SK-N-SH (cell line): ENCODE results near the gene PCYT2. TPM values are rescaled to one million over a fixed set of nuclear protein-coding genes. Genes with fewer than 3 reads are reported as not detected.

Experiments used
- CTCF ChIA-PET: fragments of 300-600, 350-600 bp; formaldehyde crosslinking; extraction: SDS; loops from one replicate; lab custom pipeline; 2021; lab: Yijun Ruan, JAX
- POLR2A ChIA-PET: fragments of 350-600 bp; sonication (Branson Sonifier 250); formaldehyde crosslinking; extraction: SDS; loops from one replicate; lab custom pipeline; 2020; ENCODE audit warnings: antibody characterized with exemption, inconsistent platforms; lab: Yijun Ruan, JAX
- DNase-seq: peaks from one replicate; pipeline ENCODE4 v3.0.0; 2012
- H2AFZ ChIP-seq: fragments of 200-600 bp; sonication (generic); 2 replicates; pipeline ENCODE4 v1.8.1; 2016; ENCODE audit warnings: antibody characterized with exemption, mild to moderate bottlenecking, low read depth
- H3F3A ChIP-seq: fragments of 200-600 bp; sonication (generic); replicated peaks from 2 replicates; pipeline ENCODE3; 2016; ENCODE audit warnings: antibody characterized with exemption, mild to moderate bottlenecking; ENCODE audit not compliant: insufficient read depth
- H3K27ac ChIP-seq, 2 experiments: fragments of 200-500 bp in 1 of 2; fragments of 200-600 bp in 1 of 2; sonication (Bioruptor generic) in 1 of 2; sonication (generic), shearing (Covaris generic) in 1 of 2; 2 replicates each; pipeline versions ENCODE4 v1.5.1 to v1.6.1; 2014 to 2016; ENCODE audit warnings: low read depth in 2 of 2, inconsistent platforms in 1 of 2, low read length in 1 of 2, mild to moderate bottlenecking in 1 of 2, mixed read lengths in 1 of 2
- H3K27me3 ChIP-seq: fragments of 200-600 bp; sonication (generic), shearing (Covaris generic); 2 replicates; pipeline ENCODE4 v1.6.1; 2016; ENCODE audit warnings: mixed run types; ENCODE audit not compliant: insufficient read depth
- H3K36me3 ChIP-seq, 2 experiments: fragments of 200-500 bp in 1 of 2; fragments of 200-600 bp in 1 of 2; sonication (Bioruptor generic) in 1 of 2; sonication (generic) in 1 of 2; replicated peaks in 1 of 2; 2 replicates each; pipeline versions ENCODE3 to v1.5.1; 2014 to 2016; ENCODE audit warnings: low read length in 1 of 2, mild to moderate bottlenecking in 1 of 2; ENCODE audit not compliant: insufficient read depth in 2 of 2, control insufficient read depth in 1 of 2
- H3K4me1 ChIP-seq, 2 experiments: fragments of 200-500 bp in 1 of 2; fragments of 200-600 bp in 1 of 2; sonication (Bioruptor generic) in 1 of 2; sonication (generic), shearing (Covaris generic) in 1 of 2; 2 replicates each; pipeline versions ENCODE4 v1.5.1 to v1.6.1; 2014 to 2016; ENCODE audit warnings: low read depth in 1 of 2, low read length in 1 of 2, mixed run types in 1 of 2; ENCODE audit not compliant: insufficient read depth in 2 of 2, control insufficient read depth in 1 of 2
- H3K4me2 ChIP-seq: fragments of 200-600 bp; sonication (generic), shearing (Covaris generic); 2 replicates; pipeline ENCODE4 v1.6.1; 2017; ENCODE audit warnings: mixed run types
- H3K4me3 ChIP-seq, 2 experiments: fragments of 200-500 bp in 1 of 2; fragments of 200-600 bp in 1 of 2; sonication (Bioruptor generic) in 1 of 2; sonication (generic), shearing (Covaris generic) in 1 of 2; 2 replicates each; pipeline versions ENCODE4 v1.5.1 to v1.8.1; 2014 to 2016; ENCODE audit warnings: low read depth in 2 of 2, inconsistent platforms in 1 of 2, low read length in 1 of 2, mild to moderate bottlenecking in 1 of 2, mixed read lengths in 1 of 2, moderate library complexity in 1 of 2
- H3K79me2 ChIP-seq: fragments of 200-600 bp; sonication (generic); 2 replicates; pipeline ENCODE4 v1.8.1; 2017; ENCODE audit warnings: mild to moderate bottlenecking; ENCODE audit not compliant: insufficient read depth
- H3K9ac ChIP-seq: fragments of 200-600 bp; sonication (generic); 2 replicates; pipeline ENCODE4 v1.6.1; 2017; ENCODE audit warnings: mixed run types
- H3K9me2 ChIP-seq: fragments of 200-600 bp; sonication (generic); 2 replicates; pipeline ENCODE4 v1.6.1; 2017; ENCODE audit warnings: mixed run types
- H3K9me3 ChIP-seq: fragments of 200-600 bp; sonication (generic); 2 replicates; pipeline ENCODE4 v1.6.1; 2017; ENCODE audit warnings: mixed run types, mild to moderate bottlenecking, moderate library complexity
- H4K20me1 ChIP-seq: fragments of 200-600 bp; sonication (generic); 2 replicates; pipeline ENCODE4 v1.6.1; 2017; ENCODE audit warnings: mild to moderate bottlenecking, mixed run types; ENCODE audit not compliant: insufficient read depth
- ELF1 ChIP-seq: IDR thresholded peaks from 2 replicates; pipeline ENCODE4 v1.4.0; 2012
- FOSL2 ChIP-seq: IDR thresholded peaks from 2 replicates; pipeline ENCODE4 v1.4.0; 2012; ENCODE audit warnings: low read depth, mild to moderate bottlenecking, moderate library complexity, borderline replicate concordance
- FOXM1 ChIP-seq: IDR thresholded peaks from 2 replicates; pipeline ENCODE4 v1.4.0; 2012; ENCODE audit warnings: low read depth, mild to moderate bottlenecking
- GATA2 ChIP-seq: sonication (generic); formaldehyde crosslinking; IDR thresholded peaks from 2 replicates; pipeline ENCODE4 v1.5.0; 2020; ENCODE audit warnings: mild to moderate bottlenecking, missing genetic modification reagents
- MEF2A ChIP-seq: IDR thresholded peaks from 2 replicates; pipeline ENCODE4 v1.4.0; 2012; ENCODE audit warnings: low read depth, borderline replicate concordance
- RXRA ChIP-seq: IDR thresholded peaks from 2 replicates; pipeline ENCODE4 v1.4.0; 2012; ENCODE audit warnings: low read depth, mild to moderate bottlenecking, borderline replicate concordance
- SMC3 ChIP-seq: IDR thresholded peaks from 2 replicates; pipeline ENCODE4 v1.6.1; 2012; ENCODE audit warnings: low read depth, low read length, improper control_type of control experiment
- TAF1 ChIP-seq: IDR thresholded peaks from 2 replicates; pipeline ENCODE4 v1.6.1; 2012; ENCODE audit warnings: low read depth, mild to moderate bottlenecking, low read length, moderate library complexity, borderline replicate concordance
- TCF12 ChIP-seq: IDR thresholded peaks from 2 replicates; pipeline ENCODE4 v1.4.0; 2012
- USF2 ChIP-seq: fragments of 150-350 bp; IDR thresholded peaks from 2 replicates; pipeline ENCODE4 v1.6.1; 2017; ENCODE audit warnings: antibody characterized with exemption, low read length, low read depth, borderline replicate concordance
- WGBS: methylation state at CpG from one replicate; pipeline ENCODE4 v1.1.6; 2017; ENCODE audit warnings: low lambda C conversion rate; 5-methylcytosine and 5-hydroxymethylcytosine counted together
- polyA plus RNA-seq, 3 experiments: library from polyadenylated mRNA; depleted of rRNA; stranded (reverse); fragments of >200 nt; gene quantifications; 2 replicates each; pipeline ENCODE4 v1.2.3, GENCODE V29; 2012
- TF ChIP-seq, protein P1 (sequence below): fragments of 200-600 bp; sonication (generic); IDR thresholded peaks from 2 replicates; pipeline ENCODE4 v1.6.1; 2017; ENCODE audit warnings: antibody characterized with exemption, mild to moderate bottlenecking, moderate library complexity
- TF ChIP-seq, protein P2 (sequence below): IDR thresholded peaks from 2 replicates; pipeline ENCODE4 v1.4.0; 2012; ENCODE audit warnings: low read depth, borderline replicate concordance

The PCYT2 gene
- polyA plus RNA-seq, 1 of the 3 experiments (the other 2 are of a cell fraction), result 46.2 TPM

GRCh38 chr17:81851423-81851822 is 59.8 kb downstream of the PCYT2 start:
- no peak for TF ChIP-seq FOSL2
- no peak for TF ChIP-seq ELF1
- TF ChIP-seq SMC3, result no peak
- no peak for TF ChIP-seq GATA2 (CRISPR knock-in tag)
- no peak for TF ChIP-seq USF2
- TF ChIP-seq, protein P1, sequence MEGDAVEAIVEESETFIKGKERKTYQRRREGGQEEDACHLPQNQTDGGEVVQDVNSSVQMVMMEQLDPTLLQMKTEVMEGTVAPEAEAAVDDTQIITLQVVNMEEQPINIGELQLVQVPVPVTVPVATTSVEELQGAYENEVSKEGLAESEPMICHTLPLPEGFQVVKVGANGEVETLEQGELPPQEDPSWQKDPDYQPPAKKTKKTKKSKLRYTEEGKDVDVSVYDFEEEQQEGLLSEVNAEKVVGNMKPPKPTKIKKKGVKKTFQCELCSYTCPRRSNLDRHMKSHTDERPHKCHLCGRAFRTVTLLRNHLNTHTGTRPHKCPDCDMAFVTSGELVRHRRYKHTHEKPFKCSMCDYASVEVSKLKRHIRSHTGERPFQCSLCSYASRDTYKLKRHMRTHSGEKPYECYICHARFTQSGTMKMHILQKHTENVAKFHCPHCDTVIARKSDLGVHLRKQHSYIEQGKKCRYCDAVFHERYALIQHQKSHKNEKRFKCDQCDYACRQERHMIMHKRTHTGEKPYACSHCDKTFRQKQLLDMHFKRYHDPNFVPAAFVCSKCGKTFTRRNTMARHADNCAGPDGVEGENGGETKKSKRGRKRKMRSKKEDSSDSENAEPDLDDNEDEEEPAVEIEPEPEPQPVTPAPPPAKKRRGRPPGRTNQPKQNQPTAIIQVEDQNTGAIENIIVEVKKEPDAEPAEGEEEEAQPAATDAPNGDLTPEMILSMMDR, result no peak
- TF ChIP-seq, protein P2, sequence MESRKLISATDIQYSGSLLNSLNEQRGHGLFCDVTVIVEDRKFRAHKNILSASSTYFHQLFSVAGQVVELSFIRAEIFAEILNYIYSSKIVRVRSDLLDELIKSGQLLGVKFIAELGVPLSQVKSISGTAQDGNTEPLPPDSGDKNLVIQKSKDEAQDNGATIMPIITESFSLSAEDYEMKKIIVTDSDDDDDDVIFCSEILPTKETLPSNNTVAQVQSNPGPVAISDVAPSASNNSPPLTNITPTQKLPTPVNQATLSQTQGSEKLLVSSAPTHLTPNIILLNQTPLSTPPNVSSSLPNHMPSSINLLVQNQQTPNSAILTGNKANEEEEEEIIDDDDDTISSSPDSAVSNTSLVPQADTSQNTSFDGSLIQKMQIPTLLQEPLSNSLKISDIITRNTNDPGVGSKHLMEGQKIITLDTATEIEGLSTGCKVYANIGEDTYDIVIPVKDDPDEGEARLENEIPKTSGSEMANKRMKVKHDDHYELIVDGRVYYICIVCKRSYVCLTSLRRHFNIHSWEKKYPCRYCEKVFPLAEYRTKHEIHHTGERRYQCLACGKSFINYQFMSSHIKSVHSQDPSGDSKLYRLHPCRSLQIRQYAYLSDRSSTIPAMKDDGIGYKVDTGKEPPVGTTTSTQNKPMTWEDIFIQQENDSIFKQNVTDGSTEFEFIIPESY, result no peak
- TF ChIP-seq TCF12, result no peak
- TF ChIP-seq RXRA, result no peak
- no peak for TF ChIP-seq TAF1
- no peak for TF ChIP-seq FOXM1
- TF ChIP-seq MEF2A, result no peak

More at GRCh38 chr17:81851423-81851822, 59.8 kb downstream of the PCYT2 start:
- no peak for DNase-seq
- H3K4me3 ChIP-seq, result no peak overlapping the region
- H2AFZ ChIP-seq, result no peak overlapping the region
- peaks cover 65% of the 10 kb centered on the region for H3K79me2 ChIP-seq
- ChIA-PET CTCF (interaction anchor here (1.1 to 2.1 kb wide), 2 partner anchors 12 to 18 kb away, joined by 3 to 4 read pairs; no protein-coding TSS in a partner anchor), POLR2A (interaction anchor here (1.1 kb wide), 1 partner anchor 10 kb away, joined by 3 read pairs; no protein-coding TSS in a partner anchor)
- 91% methylated on average over 15 of the region's 16 CpGs for WGBS
- no peak overlapping the region for H3K27ac ChIP-seq
- no peaks in the 10 kb centered on the region for H3K9me2 ChIP-seq
- no peaks in the 10 kb centered on the region for H3K4me1 ChIP-seq
- peaks cover 32% of the 10 kb centered on the region for H3F3A ChIP-seq
- no peak overlapping the region for H3K9ac ChIP-seq
- no peaks in the 10 kb centered on the region for H3K9me3 ChIP-seq
- peaks cover 40% of the 10 kb centered on the region for H4K20me1 ChIP-seq
- no peak overlapping the region for H3K4me2 ChIP-seq
- no peaks in the 10 kb centered on the region for H3K27me3 ChIP-seq
- H3K36me3 ChIP-seq, result peaks cover 54 to 81% of the 10 kb centered on the region in 2 experiments

Other genes starting within 250 kb of the PCYT2 start
- 103 and 124 TPM in 2 replicates for gene OXLD1, start 244.8 kb downstream of the PCYT2 start, polyA plus RNA-seq (2012; rRNA removed)
- 55.1 and 62.4 TPM in 2 replicates for gene CCDC137, start 244.7 kb downstream of the PCYT2 start, polyA plus RNA-seq (2012; rRNA removed)
- gene ARL16, start 227.6 kb downstream of the PCYT2 start, polyA plus RNA-seq (2012; rRNA removed), result 148 and 166 TPM in 2 replicates
- gene HGS, start 227.4 kb downstream of the PCYT2 start, polyA plus RNA-seq (2012; rRNA removed), result 184 and 192 TPM in 2 replicates
- gene MRPL12, start 208.0 kb downstream of the PCYT2 start, polyA plus RNA-seq (2012; rRNA removed), result 255 and 322 TPM in 2 replicates
- gene SLC25A10, start 199.1 kb downstream of the PCYT2 start, polyA plus RNA-seq (2012; rRNA removed), result 29.9 and 34.7 TPM in 2 replicates
- gene GCGR, start 107.2 kb downstream of the PCYT2 start, polyA plus RNA-seq (2012; rRNA removed), result not detected in 2 replicates
- gene MCRIP1, start 78.1 kb downstream of the PCYT2 start, polyA plus RNA-seq (2012; rRNA removed), result 120 and 156 TPM in 2 replicates
- 0.07 and 0.16 TPM in 2 replicates for gene PPP1R27, start 76.3 kb downstream of the PCYT2 start, polyA plus RNA-seq (2012; rRNA removed)
- 112 and 165 TPM in 2 replicates for gene P4HB, start 50.9 kb downstream of the PCYT2 start, polyA plus RNA-seq (2012; rRNA removed)
- gene ARHGDIA, start 40.1 kb downstream of the PCYT2 start, polyA plus RNA-seq (2012; rRNA removed), result 184 and 385 TPM in 2 replicates
- gene ALYREF, start 19.8 kb downstream of the PCYT2 start, polyA plus RNA-seq (2012; rRNA removed), result 176 and 269 TPM in 2 replicates
- 1,022 and 1,275 TPM in 2 replicates for gene ANAPC11, start 19.7 kb downstream of the PCYT2 start, polyA plus RNA-seq (2012; rRNA removed)
- gene NPB, start 9.2 kb downstream of the PCYT2 start, polyA plus RNA-seq (2012; rRNA removed), result 0.91 and 2.4 TPM in 2 replicates
- gene SIRT7, start 6.8 kb upstream of the PCYT2 start, polyA plus RNA-seq (2012; rRNA removed), result 32.6 and 34.1 TPM in 2 replicates
- 30.3 and 38.7 TPM in 2 replicates for gene MAFG, start 16.3 kb upstream of the PCYT2 start, polyA plus RNA-seq (2012; rRNA removed)
- gene PYCR1, start 25.9 kb upstream of the PCYT2 start, polyA plus RNA-seq (2012; rRNA removed), result 121 and 165 TPM in 2 replicates
- gene MYADML2, start 35.8 kb upstream of the PCYT2 start, polyA plus RNA-seq (2012; rRNA removed), result not detected in 2 replicates
- 0.33 and 0.36 TPM in 2 replicates for gene NOTUM, start 49.8 kb upstream of the PCYT2 start, polyA plus RNA-seq (2012; rRNA removed)
- 27.5 and 36.2 TPM in 2 replicates for gene ASPSCR1, start 66.2 kb upstream of the PCYT2 start, polyA plus RNA-seq (2012; rRNA removed)
- gene CENPX, start 111.5 kb upstream of the PCYT2 start, polyA plus RNA-seq (2012; rRNA removed), result 247 and 255 TPM in 2 replicates
- 30.3 and 31.5 TPM in 2 replicates for gene LRRC45, start 111.9 kb upstream of the PCYT2 start, polyA plus RNA-seq (2012; rRNA removed)
- 69.9 and 83.6 TPM in 2 replicates for gene RAC3, start 120.3 kb upstream of the PCYT2 start, polyA plus RNA-seq (2012; rRNA removed)
- gene DCXR, start 126.3 kb upstream of the PCYT2 start, polyA plus RNA-seq (2012; rRNA removed), result 153 and 190 TPM in 2 replicates
- 54.4 and 68.6 TPM in 2 replicates for gene RFNG, start 140.4 kb upstream of the PCYT2 start, polyA plus RNA-seq (2012; rRNA removed)
- gene GPS1, start 140.5 kb upstream of the PCYT2 start, polyA plus RNA-seq (2012; rRNA removed), result 264 and 272 TPM in 2 replicates
- 144 and 163 TPM in 2 replicates for gene DUS1L, start 154.4 kb upstream of the PCYT2 start, polyA plus RNA-seq (2012; rRNA removed)
- gene FASN, start 186.8 kb upstream of the PCYT2 start, polyA plus RNA-seq (2012; rRNA removed), result 28.1 and 55.1 TPM in 2 replicates